SK-N-SH (cell line): ENCODE measurements around the gene PKD1. TPM values are rescaled to one million over a fixed set of nuclear protein-coding genes. Genes with fewer than 3 reads are reported as not detected.

ENCODE experiments used
- CTCF ChIA-PET: fragments of 300-600, 350-600 bp; formaldehyde crosslinking; extraction: SDS; loops from one replicate; lab custom pipeline; 2021; lab: Yijun Ruan, JAX
- POLR2A ChIA-PET: fragments of 350-600 bp; sonication (Branson Sonifier 250); formaldehyde crosslinking; extraction: SDS; loops from one replicate; lab custom pipeline; 2020; ENCODE audit warnings: antibody characterized with exemption, inconsistent platforms; lab: Yijun Ruan, JAX
- DNase-seq: peaks from one replicate; pipeline ENCODE4 v3.0.0; 2012
- H2AFZ ChIP-seq: fragments of 200-600 bp; sonication (generic); 2 replicates; pipeline ENCODE4 v1.8.1; 2016; ENCODE audit warnings: antibody characterized with exemption, mild to moderate bottlenecking, low read depth
- H3F3A ChIP-seq: fragments of 200-600 bp; sonication (generic); replicated peaks from 2 replicates; pipeline ENCODE3; 2016; ENCODE audit warnings: antibody characterized with exemption, mild to moderate bottlenecking; ENCODE audit not compliant: insufficient read depth
- H3K27ac ChIP-seq, 2 experiments: fragments of 200-500 bp in 1 of 2; fragments of 200-600 bp in 1 of 2; sonication (Bioruptor generic) in 1 of 2; sonication (generic), shearing (Covaris generic) in 1 of 2; 2 replicates each; pipeline versions ENCODE4 v1.5.1 to v1.6.1; 2014 to 2016; ENCODE audit warnings: low read depth in 2 of 2, inconsistent platforms in 1 of 2, low read length in 1 of 2, mild to moderate bottlenecking in 1 of 2, mixed read lengths in 1 of 2
- H3K27me3 ChIP-seq: fragments of 200-600 bp; sonication (generic), shearing (Covaris generic); 2 replicates; pipeline ENCODE4 v1.6.1; 2016; ENCODE audit warnings: mixed run types; ENCODE audit not compliant: insufficient read depth
- H3K36me3 ChIP-seq, 2 experiments: fragments of 200-500 bp in 1 of 2; fragments of 200-600 bp in 1 of 2; sonication (Bioruptor generic) in 1 of 2; sonication (generic) in 1 of 2; replicated peaks in 1 of 2; 2 replicates each; pipeline versions ENCODE3 to v1.5.1; 2014 to 2016; ENCODE audit warnings: low read length in 1 of 2, mild to moderate bottlenecking in 1 of 2; ENCODE audit not compliant: insufficient read depth in 2 of 2, control insufficient read depth in 1 of 2
- H3K4me1 ChIP-seq, 2 experiments: fragments of 200-500 bp in 1 of 2; fragments of 200-600 bp in 1 of 2; sonication (Bioruptor generic) in 1 of 2; sonication (generic), shearing (Covaris generic) in 1 of 2; 2 replicates each; pipeline versions ENCODE4 v1.5.1 to v1.6.1; 2014 to 2016; ENCODE audit warnings: low read depth in 1 of 2, low read length in 1 of 2, mixed run types in 1 of 2; ENCODE audit not compliant: insufficient read depth in 2 of 2, control insufficient read depth in 1 of 2
- H3K4me2 ChIP-seq: fragments of 200-600 bp; sonication (generic), shearing (Covaris generic); 2 replicates; pipeline ENCODE4 v1.6.1; 2017; ENCODE audit warnings: mixed run types
- H3K4me3 ChIP-seq, 2 experiments: fragments of 200-500 bp in 1 of 2; fragments of 200-600 bp in 1 of 2; sonication (Bioruptor generic) in 1 of 2; sonication (generic), shearing (Covaris generic) in 1 of 2; 2 replicates each; pipeline versions ENCODE4 v1.5.1 to v1.8.1; 2014 to 2016; ENCODE audit warnings: low read depth in 2 of 2, inconsistent platforms in 1 of 2, low read length in 1 of 2, mild to moderate bottlenecking in 1 of 2, mixed read lengths in 1 of 2, moderate library complexity in 1 of 2
- H3K79me2 ChIP-seq: fragments of 200-600 bp; sonication (generic); 2 replicates; pipeline ENCODE4 v1.8.1; 2017; ENCODE audit warnings: mild to moderate bottlenecking; ENCODE audit not compliant: insufficient read depth
- H3K9ac ChIP-seq: fragments of 200-600 bp; sonication (generic); 2 replicates; pipeline ENCODE4 v1.6.1; 2017; ENCODE audit warnings: mixed run types
- H3K9me2 ChIP-seq: fragments of 200-600 bp; sonication (generic); 2 replicates; pipeline ENCODE4 v1.6.1; 2017; ENCODE audit warnings: mixed run types
- H3K9me3 ChIP-seq: fragments of 200-600 bp; sonication (generic); 2 replicates; pipeline ENCODE4 v1.6.1; 2017; ENCODE audit warnings: mixed run types, mild to moderate bottlenecking, moderate library complexity
- H4K20me1 ChIP-seq: fragments of 200-600 bp; sonication (generic); 2 replicates; pipeline ENCODE4 v1.6.1; 2017; ENCODE audit warnings: mild to moderate bottlenecking, mixed run types; ENCODE audit not compliant: insufficient read depth
- CHD2 ChIP-seq: fragments of 150-350 bp; IDR thresholded peaks from 2 replicates; pipeline ENCODE4 v1.6.1; 2018; ENCODE audit warnings: low read length; ENCODE audit not compliant: partially characterized antibody
- CTCF ChIP-seq: fragments of 200-600 bp; sonication (generic); IDR thresholded peaks from 2 replicates; pipeline ENCODE4 v1.6.1; 2017; ENCODE audit warnings: antibody characterized with exemption, mild to moderate bottlenecking, moderate library complexity
- FOXM1 ChIP-seq: IDR thresholded peaks from 2 replicates; pipeline ENCODE4 v1.4.0; 2012; ENCODE audit warnings: low read depth, mild to moderate bottlenecking
- GATA2 ChIP-seq: sonication (generic); formaldehyde crosslinking; IDR thresholded peaks from 2 replicates; pipeline ENCODE4 v1.5.0; 2020; ENCODE audit warnings: mild to moderate bottlenecking, missing genetic modification reagents
- JUND ChIP-seq: IDR thresholded peaks from 2 replicates; pipeline ENCODE4 v1.4.0; 2012
- NRF1 ChIP-seq: IDR thresholded peaks from 2 replicates; pipeline ENCODE4 v1.6.1; 2012; ENCODE audit warnings: low read depth, mild to moderate bottlenecking, low read length
- PBX3 ChIP-seq: IDR thresholded peaks from 2 replicates; pipeline ENCODE4; 2012
- RCOR1 ChIP-seq: fragments of 150-350 bp; IDR thresholded peaks from 2 replicates; pipeline ENCODE4 v1.6.1; 2017; ENCODE audit warnings: antibody characterized with exemption, low read length
- REST ChIP-seq: IDR thresholded peaks from 2 replicates; pipeline ENCODE4 v1.6.1; 2012; ENCODE audit warnings: mild to moderate bottlenecking, low read depth, low read length, moderate library complexity
- TAF1 ChIP-seq: IDR thresholded peaks from 2 replicates; pipeline ENCODE4 v1.6.1; 2012; ENCODE audit warnings: low read depth, mild to moderate bottlenecking, low read length, moderate library complexity, borderline replicate concordance
- USF2 ChIP-seq: fragments of 150-350 bp; IDR thresholded peaks from 2 replicates; pipeline ENCODE4 v1.6.1; 2017; ENCODE audit warnings: antibody characterized with exemption, low read length, low read depth, borderline replicate concordance
- YY1 ChIP-seq: IDR thresholded peaks from 2 replicates; pipeline ENCODE4 v1.4.0; 2012; ENCODE audit warnings: low read depth, mild to moderate bottlenecking
- WGBS: methylation state at CpG from one replicate; pipeline ENCODE4 v1.1.6; 2017; ENCODE audit warnings: low lambda C conversion rate; 5-methylcytosine and 5-hydroxymethylcytosine counted together
- polyA plus RNA-seq, 3 experiments: library from polyadenylated mRNA; depleted of rRNA; stranded (reverse); fragments of >200 nt; gene quantifications; 2 replicates each; pipeline ENCODE4 v1.2.3, GENCODE V29; 2012

PKD1 gene
- polyA plus RNA-seq, 1 of the 3 experiments (the other 2 are of a cell fraction) = 47.4 TPM

GRCh38 chr16:2075631-2076030 lies 60.1 kb downstream of the PKD1 start:
- ChIA-PET POLR2A (no interaction called here), CTCF (no interaction called here)
- Histone ChIP-seq H3F3A (no peaks in the 10 kb centered on the region), H3K9me2 (no peaks in the 10 kb centered on the region), H4K20me1 (no peaks in the 10 kb centered on the region), H3K9me3 (no peaks in the 10 kb centered on the region), H3K9ac (no peak overlapping the region), H3K27ac (no peak overlapping the region), H3K27me3 (no peaks in the 10 kb centered on the region), H3K79me2 (no peaks in the 10 kb centered on the region), H3K36me3 (peaks cover 5 to 80% of the 10 kb centered on the region in 2 experiments), H3K4me2 (no peak overlapping the region), H2AFZ (no peak overlapping the region), H3K4me3 (no peak overlapping the region), H3K4me1 (no peaks in the 10 kb centered on the region)
- no peak for DNase-seq
- TF ChIP-seq NRF1 (no peak), PBX3 (no peak), GATA2 (CRISPR knock-in tag) (no peak), RCOR1 (no peak), JUND (no peak), REST (no peak), TAF1 (no peak), CHD2 (no peak), YY1 (no peak), CTCF (no peak), USF2 (no peak), FOXM1 (no peak)
- 86% methylated on average over 10 of the region's 24 CpGs for WGBS
